ENCODE measurements around the gene FBXL15. TPM values are rescaled to one million over a fixed set of nuclear protein-coding genes. Genes with fewer than 3 reads are reported as not detected.

The FBXL15 gene
- total and polyA plus RNA-seq, 9 of the 15 experiments (the other 6 are each of a cell fraction or from before 2014, with no cell fraction given), result 0.08 to 25.9 (median 3.5) TPM

GRCh38 chr10:102458656-102459055, 38.0 kb downstream of the FBXL15 start:
- Histone ChIP-seq H2AFZ (ENCODE audit: low read depth, low read length) (no peak overlapping the region), H3K79me2 (ENCODE audit: control insufficient read depth, insufficient read depth, low read length) (peaks cover 3% of the 10 kb centered on the region; the same call in 2 of the 3 replicates), H3K9me1 (ENCODE audit: control insufficient read depth, insufficient read depth, low read length) (no peaks in the 10 kb centered on the region), H3K4me2 (ENCODE audit: insufficient read depth, low read length) (no peak overlapping the region), H3K27me3 (ENCODE audit: control insufficient read depth in 2 of 2, insufficient read depth in 2 of 2, low read length in 2 of 2) (no peaks in the 10 kb centered on the region), H4K20me1 (replicated peaks; ENCODE audit: control insufficient read depth, insufficient read depth, low read length) (no peaks in the 10 kb centered on the region), H3K4me3 (no peak overlapping the region), H3K4me1 (replicated peaks in 1 of 2; ENCODE audit: control insufficient read depth in 2 of 2, insufficient read depth in 2 of 2, low read length in 2 of 2) (peaks cover 29 to 35% of the 10 kb centered on the region in 2 experiments), H3K36me3 (ENCODE audit: control insufficient read depth, insufficient read depth, low read length) (peaks cover 21% of the 10 kb centered on the region; the same call in 2 of the 3 replicates), H3K9ac (ENCODE audit: insufficient read depth in 1 of 2, low read depth in 2 of 2, low read length in 2 of 2) (no peak overlapping the region), H3K27ac (ENCODE audit: extremely low read depth, low read depth, low read length) (no peak overlapping the region), H3K9me3 (replicated peaks; ENCODE audit: control insufficient read depth, insufficient read depth, low read depth, low read length) (no peaks in the 10 kb centered on the region)
- CTCF ChIA-PET (ENCODE audit: low intra/inter-chr PET ratio), result no interaction called here
- in situ Hi-C loops (cut with MboI) (no loop called here), intact Hi-C loops (cut with micrococcal nuclease) (no loop called here)
- no peak for FAIRE-seq
- POLR2A ChIA-PET, result no interaction called here
- no TSS peak for BruUV-seq (replicated peaks)
- WGBS (ENCODE audit: insufficient coverage, low coverage, missing lambda C conversion rate), result 42% methylated on average over 4 of the region's 4 CpGs
- no peak for ATAC-seq
- no peak for DNase-seq (ENCODE audit: extremely low read depth in 1 of 4, low spot score in 3 of 4)
- no peak for TF ChIP-seq EWSR1 (IDR thresholded peaks at IDR 0.05; ENCODE audit: borderline replicate concordance, low read depth, partially characterized antibody)
- no peak for TF ChIP-seq ZFP1 (CRISPR knock-in tag; IDR thresholded peaks at IDR 0.05)
- TF ChIP-seq, protein P1, sequence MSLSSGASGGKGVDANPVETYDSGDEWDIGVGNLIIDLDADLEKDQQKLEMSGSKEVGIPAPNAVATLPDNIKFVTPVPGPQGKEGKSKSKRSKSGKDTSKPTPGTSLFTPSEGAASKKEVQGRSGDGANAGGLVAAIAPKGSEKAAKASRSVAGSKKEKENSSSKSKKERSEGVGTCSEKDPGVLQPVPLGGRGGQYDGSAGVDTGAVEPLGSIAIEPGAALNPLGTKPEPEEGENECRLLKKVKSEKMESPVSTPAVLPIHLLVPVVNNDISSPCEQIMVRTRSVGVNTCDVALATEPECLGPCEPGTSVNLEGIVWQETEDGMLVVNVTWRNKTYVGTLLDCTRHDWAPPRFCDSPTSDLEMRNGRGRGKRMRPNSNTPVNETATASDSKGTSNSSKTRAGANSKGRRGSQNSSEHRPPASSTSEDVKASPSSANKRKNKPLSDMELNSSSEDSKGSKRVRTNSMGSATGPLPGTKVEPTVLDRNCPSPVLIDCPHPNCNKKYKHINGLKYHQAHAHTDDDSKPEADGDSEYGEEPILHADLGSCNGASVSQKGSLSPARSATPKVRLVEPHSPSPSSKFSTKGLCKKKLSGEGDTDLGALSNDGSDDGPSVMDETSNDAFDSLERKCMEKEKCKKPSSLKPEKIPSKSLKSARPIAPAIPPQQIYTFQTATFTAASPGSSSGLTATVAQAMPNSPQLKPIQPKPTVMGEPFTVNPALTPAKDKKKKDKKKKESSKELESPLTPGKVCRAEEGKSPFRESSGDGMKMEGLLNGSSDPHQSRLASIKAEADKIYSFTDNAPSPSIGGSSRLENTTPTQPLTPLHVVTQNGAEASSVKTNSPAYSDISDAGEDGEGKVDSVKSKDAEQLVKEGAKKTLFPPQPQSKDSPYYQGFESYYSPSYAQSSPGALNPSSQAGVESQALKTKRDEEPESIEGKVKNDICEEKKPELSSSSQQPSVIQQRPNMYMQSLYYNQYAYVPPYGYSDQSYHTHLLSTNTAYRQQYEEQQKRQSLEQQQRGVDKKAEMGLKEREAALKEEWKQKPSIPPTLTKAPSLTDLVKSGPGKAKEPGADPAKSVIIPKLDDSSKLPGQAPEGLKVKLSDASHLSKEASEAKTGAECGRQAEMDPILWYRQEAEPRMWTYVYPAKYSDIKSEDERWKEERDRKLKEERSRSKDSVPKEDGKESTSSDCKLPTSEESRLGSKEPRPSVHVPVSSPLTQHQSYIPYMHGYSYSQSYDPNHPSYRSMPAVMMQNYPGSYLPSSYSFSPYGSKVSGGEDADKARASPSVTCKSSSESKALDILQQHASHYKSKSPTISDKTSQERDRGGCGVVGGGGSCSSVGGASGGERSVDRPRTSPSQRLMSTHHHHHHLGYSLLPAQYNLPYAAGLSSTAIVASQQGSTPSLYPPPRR (CRISPR knock-in tag; IDR thresholded peaks at IDR 0.05; ENCODE audit: borderline replicate concordance), result no peak
- no peak for TF ChIP-seq THRAP3 (IDR thresholded peaks at IDR 0.05; ENCODE audit: borderline replicate concordance)
- TF ChIP-seq ZNF224 (CRISPR knock-in tag; IDR thresholded peaks at IDR 0.05), result no peak
- TF ChIP-seq RBBP5 (IDR thresholded peaks at IDR 0.05; ENCODE audit: borderline replicate concordance, insufficient read depth, low read length, poor library complexity, severe bottlenecking), result no peak
- TF ChIP-seq KDM2B (CRISPR knock-in tag; IDR thresholded peaks at IDR 0.05), result no peak
- no peak for TF ChIP-seq ZNF282 (CRISPR knock-in tag; IDR thresholded peaks at IDR 0.05)
- no peak for TF ChIP-seq SOX6 (IDR thresholded peaks at IDR 0.05)
- TF ChIP-seq, protein P2, sequence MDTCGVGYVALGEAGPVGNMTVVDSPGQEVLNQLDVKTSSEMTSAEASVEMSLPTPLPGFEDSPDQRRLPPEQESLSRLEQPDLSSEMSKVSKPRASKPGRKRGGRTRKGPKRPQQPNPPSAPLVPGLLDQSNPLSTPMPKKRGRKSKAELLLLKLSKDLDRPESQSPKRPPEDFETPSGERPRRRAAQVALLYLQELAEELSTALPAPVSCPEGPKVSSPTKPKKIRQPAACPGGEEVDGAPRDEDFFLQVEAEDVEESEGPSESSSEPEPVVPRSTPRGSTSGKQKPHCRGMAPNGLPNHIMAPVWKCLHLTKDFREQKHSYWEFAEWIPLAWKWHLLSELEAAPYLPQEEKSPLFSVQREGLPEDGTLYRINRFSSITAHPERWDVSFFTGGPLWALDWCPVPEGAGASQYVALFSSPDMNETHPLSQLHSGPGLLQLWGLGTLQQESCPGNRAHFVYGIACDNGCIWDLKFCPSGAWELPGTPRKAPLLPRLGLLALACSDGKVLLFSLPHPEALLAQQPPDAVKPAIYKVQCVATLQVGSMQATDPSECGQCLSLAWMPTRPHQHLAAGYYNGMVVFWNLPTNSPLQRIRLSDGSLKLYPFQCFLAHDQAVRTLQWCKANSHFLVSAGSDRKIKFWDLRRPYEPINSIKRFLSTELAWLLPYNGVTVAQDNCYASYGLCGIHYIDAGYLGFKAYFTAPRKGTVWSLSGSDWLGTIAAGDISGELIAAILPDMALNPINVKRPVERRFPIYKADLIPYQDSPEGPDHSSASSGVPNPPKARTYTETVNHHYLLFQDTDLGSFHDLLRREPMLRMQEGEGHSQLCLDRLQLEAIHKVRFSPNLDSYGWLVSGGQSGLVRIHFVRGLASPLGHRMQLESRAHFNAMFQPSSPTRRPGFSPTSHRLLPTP (IDR thresholded peaks at IDR 0.05; ENCODE audit: borderline replicate concordance, extremely low read depth, insufficient read length), result no peak
- no peak for TF ChIP-seq TFAP4 (CRISPR knock-in tag; IDR thresholded peaks at IDR 0.05; ENCODE audit: borderline replicate concordance)
- no peak for TF ChIP-seq HOMEZ (CRISPR knock-in tag; IDR thresholded peaks at IDR 0.05)
